Gastroesophageal sphincter (tissue), 3 donors: Measurements from ENCODE around the gene GLTP.

Experiments used
- EP300 ChIP-seq: sonication (generic); formaldehyde crosslinking; IDR thresholded peaks from one replicate; pipeline ENCODE4 v1.6.1; 2017; ENCODE audit warnings: antibody characterized with exemption, mild to moderate bottlenecking
- POLR2A ChIP-seq, 2 donors: fragments of 450-650 bp; IDR thresholded peaks; one replicate each; pipeline ENCODE4 v1.6.1; 2017; ENCODE audit warnings: antibody characterized with exemption in 2 of 2, mild to moderate bottlenecking in 2 of 2, moderate library complexity in 1 of 2
- TF ChIP-seq, protein P1 (sequence below), 4 experiments: fragments of 200-600 bp in 2 of 4; fragments of 450-650 bp in 2 of 4; sonication (generic) in 1 of 4; IDR thresholded peaks; one replicate each; pipeline ENCODE4 v1.5.1; 2017 to 2019; ENCODE audit warnings: antibody characterized with exemption in 4 of 4, mild to moderate bottlenecking in 2 of 4, moderate library complexity in 2 of 4

- no peak for TF ChIP-seq EP300
- TF ChIP-seq, protein P1, sequence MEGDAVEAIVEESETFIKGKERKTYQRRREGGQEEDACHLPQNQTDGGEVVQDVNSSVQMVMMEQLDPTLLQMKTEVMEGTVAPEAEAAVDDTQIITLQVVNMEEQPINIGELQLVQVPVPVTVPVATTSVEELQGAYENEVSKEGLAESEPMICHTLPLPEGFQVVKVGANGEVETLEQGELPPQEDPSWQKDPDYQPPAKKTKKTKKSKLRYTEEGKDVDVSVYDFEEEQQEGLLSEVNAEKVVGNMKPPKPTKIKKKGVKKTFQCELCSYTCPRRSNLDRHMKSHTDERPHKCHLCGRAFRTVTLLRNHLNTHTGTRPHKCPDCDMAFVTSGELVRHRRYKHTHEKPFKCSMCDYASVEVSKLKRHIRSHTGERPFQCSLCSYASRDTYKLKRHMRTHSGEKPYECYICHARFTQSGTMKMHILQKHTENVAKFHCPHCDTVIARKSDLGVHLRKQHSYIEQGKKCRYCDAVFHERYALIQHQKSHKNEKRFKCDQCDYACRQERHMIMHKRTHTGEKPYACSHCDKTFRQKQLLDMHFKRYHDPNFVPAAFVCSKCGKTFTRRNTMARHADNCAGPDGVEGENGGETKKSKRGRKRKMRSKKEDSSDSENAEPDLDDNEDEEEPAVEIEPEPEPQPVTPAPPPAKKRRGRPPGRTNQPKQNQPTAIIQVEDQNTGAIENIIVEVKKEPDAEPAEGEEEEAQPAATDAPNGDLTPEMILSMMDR (IDR thresholded peaks at IDR 0.05), result no peak
- no peak for TF ChIP-seq POLR2A (IDR thresholded peaks at IDR 0.05)
Measured at GRCh38 chr12:109881752-109882151, 1.4 kb upstream of the GLTP start.
